ENCODE measurements around the gene CCDC117.
"Not testable (repeated sequence)": the region's sequence is repeated elsewhere in the genome, so short reads cannot be mapped to it uniquely, and the experiment has no call there.

CCDC117 gene

GRCh38 chr22:28742562-28742962 lies 29.9 kb upstream of the CCDC117 start:
- Histone ChIP-seq H3K36me3 (ENCODE audit: control insufficient read depth, insufficient read depth, low read length) (peaks cover 27% of the 10 kb centered on the region), H3K4me3 (ENCODE audit: low read depth, low read length) (peak overlapping the region; percentile 97)

DNA sequence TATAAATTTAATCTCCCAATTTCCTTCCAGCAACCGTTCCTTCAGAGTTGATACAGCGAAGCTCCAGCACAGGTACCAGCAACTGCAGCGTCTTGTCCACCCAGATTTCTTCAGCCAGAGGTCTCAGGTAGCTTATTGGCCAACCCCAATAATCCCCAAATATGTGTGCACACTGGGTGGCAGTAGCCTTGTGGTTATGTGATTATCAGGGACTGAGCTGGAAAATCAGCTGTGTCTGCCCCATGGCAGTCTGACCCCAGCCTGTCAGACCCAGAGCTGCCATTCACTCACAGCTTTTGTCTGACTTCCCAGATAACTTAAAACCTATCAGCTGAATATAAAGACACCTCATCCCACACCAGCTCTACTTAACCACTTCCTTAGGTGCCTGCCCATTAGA lies 28.6 kb upstream of the CCDC117 start:
- Histone ChIP-seq H3K9me3 (ENCODE audit: control insufficient read depth, insufficient read depth, low read length) (no peaks in the 10 kb centered on the region), H3K4me3 (ENCODE audit: low read depth, low read length) (no peak overlapping the region), H3K4me1 (ENCODE audit: control insufficient read depth, insufficient read depth, low read length) (peaks cover 4% of the 10 kb centered on the region), H3K27me3 (ENCODE audit: control insufficient read depth, insufficient read depth, low read length) (no peaks in the 10 kb centered on the region), H3K36me3 (ENCODE audit: control insufficient read depth, insufficient read depth, low read length) (peaks cover 37% of the 10 kb centered on the region), H3K9ac (ENCODE audit: low read depth, low read length) (no peak overlapping the region)

More at GRCh38 chr22:28742562-28742962, 29.9 kb upstream of the CCDC117 start:
- Histone ChIP-seq H3K4me1 (ENCODE audit: control insufficient read depth, insufficient read depth, low read length) (peaks cover 4% of the 10 kb centered on the region), H3K9me3 (ENCODE audit: control insufficient read depth, insufficient read depth, low read length) (no peaks in the 10 kb centered on the region), H3K27me3 (ENCODE audit: control insufficient read depth, insufficient read depth, low read length) (no peaks in the 10 kb centered on the region), H3K9ac (ENCODE audit: low read depth, low read length) (peak overlapping the region; percentile 66)

GRCh38 chr22:28750471-28750881 lies 22.0 kb upstream of the CCDC117 start:
- Histone ChIP-seq H3K4me3 (ENCODE audit: low read depth, low read length) (no peak overlapping the region), H3K4me1 (ENCODE audit: control insufficient read depth, insufficient read depth, low read length) (no peaks in the 10 kb centered on the region), H3K9me3 (ENCODE audit: control insufficient read depth, insufficient read depth, low read length) (no peaks in the 10 kb centered on the region), H3K9ac (ENCODE audit: low read depth, low read length) (no peak overlapping the region), H3K27me3 (ENCODE audit: control insufficient read depth, insufficient read depth, low read length) (no peaks in the 10 kb centered on the region), H3K36me3 (ENCODE audit: control insufficient read depth, insufficient read depth, low read length) (peaks cover 30% of the 10 kb centered on the region)

- not testable (repeated sequence) for H3K9me3 ChIP-seq (ENCODE audit: control insufficient read depth, insufficient read depth, low read length); H3K36me3 ChIP-seq (ENCODE audit: control insufficient read depth, insufficient read depth, low read length); H3K27me3 ChIP-seq (ENCODE audit: control insufficient read depth, insufficient read depth, low read length); H3K4me3 ChIP-seq (ENCODE audit: low read depth, low read length); H3K4me1 ChIP-seq (ENCODE audit: control insufficient read depth, insufficient read depth, low read length); H3K9ac ChIP-seq (ENCODE audit: low read depth, low read length)
Measured at GRCh38 chr22:28754512-28754911, 18.0 kb upstream of the CCDC117 start.

GRCh38 chr22:28759861-28760560 lies 12.5 kb upstream of the CCDC117 start:
- no peaks in the 10 kb centered on the region for H3K36me3 ChIP-seq (ENCODE audit: control insufficient read depth, insufficient read depth, low read length)
- peak overlapping the region; percentile 91 for H3K9ac ChIP-seq (ENCODE audit: low read depth, low read length)
- peak overlapping the region; percentile 50 for H3K4me3 ChIP-seq (ENCODE audit: low read depth, low read length)
- no peaks in the 10 kb centered on the region for H3K27me3 ChIP-seq (ENCODE audit: control insufficient read depth, insufficient read depth, low read length)
- H3K4me1 ChIP-seq (ENCODE audit: control insufficient read depth, insufficient read depth, low read length): peaks cover 5% of the 10 kb centered on the region
- H3K9me3 ChIP-seq (ENCODE audit: control insufficient read depth, insufficient read depth, low read length): peaks cover 7% of the 10 kb centered on the region

- no peak overlapping the region for H3K4me3 ChIP-seq (ENCODE audit: low read depth, low read length)
- H3K9ac ChIP-seq (ENCODE audit: low read depth, low read length): no peak overlapping the region
- H3K9me3 ChIP-seq (ENCODE audit: control insufficient read depth, insufficient read depth, low read length): peaks cover 7% of the 10 kb centered on the region
- H3K27me3 ChIP-seq (ENCODE audit: control insufficient read depth, insufficient read depth, low read length): no peaks in the 10 kb centered on the region
- peaks cover 5% of the 10 kb centered on the region for H3K4me1 ChIP-seq (ENCODE audit: control insufficient read depth, insufficient read depth, low read length)
- no peaks in the 10 kb centered on the region for H3K36me3 ChIP-seq (ENCODE audit: control insufficient read depth, insufficient read depth, low read length)
Measured at GRCh38 chr22:28761449-28761755, 11.1 kb upstream of the CCDC117 start.

- not testable (repeated sequence) for H3K36me3 ChIP-seq (ENCODE audit: control insufficient read depth, insufficient read depth, low read length); H3K9me3 ChIP-seq (ENCODE audit: control insufficient read depth, insufficient read depth, low read length); H3K4me1 ChIP-seq (ENCODE audit: control insufficient read depth, insufficient read depth, low read length); H3K27me3 ChIP-seq (ENCODE audit: control insufficient read depth, insufficient read depth, low read length); H3K4me3 ChIP-seq (ENCODE audit: low read depth, low read length); H3K9ac ChIP-seq (ENCODE audit: low read depth, low read length)
Measured at GRCh38 chr22:28762000-28762399, 10.5 kb upstream of the CCDC117 start.

DNA sequence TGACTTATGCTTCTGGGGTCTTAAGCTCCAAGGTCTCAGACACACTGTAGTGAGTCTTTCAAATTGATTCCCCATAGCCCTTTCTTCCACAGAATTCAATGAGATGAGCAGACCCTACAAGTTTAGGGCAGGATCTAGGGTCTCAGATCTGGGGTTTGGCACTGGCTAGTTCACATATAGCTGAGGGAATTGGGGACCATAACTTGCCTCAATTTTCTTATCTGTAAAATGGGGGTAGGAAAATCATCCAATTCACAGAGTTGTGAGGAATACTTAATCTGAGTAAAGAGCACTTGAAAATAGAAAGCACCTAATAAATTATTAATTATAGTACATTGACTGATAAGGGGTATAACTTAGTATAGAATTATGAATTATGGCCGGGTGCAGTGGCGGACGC lies 5.9 kb upstream of the CCDC117 start:
- H3K9ac ChIP-seq (ENCODE audit: low read depth, low read length): no peak overlapping the region
- H3K36me3 ChIP-seq (ENCODE audit: control insufficient read depth, insufficient read depth, low read length): no peaks in the 10 kb centered on the region
- H3K4me1 ChIP-seq (ENCODE audit: control insufficient read depth, insufficient read depth, low read length): no peaks in the 10 kb centered on the region
- no peaks in the 10 kb centered on the region for H3K9me3 ChIP-seq (ENCODE audit: control insufficient read depth, insufficient read depth, low read length)
- H3K27me3 ChIP-seq (ENCODE audit: control insufficient read depth, insufficient read depth, low read length): no peaks in the 10 kb centered on the region
- no peak overlapping the region for H3K4me3 ChIP-seq (ENCODE audit: low read depth, low read length)

GRCh38 chr22:28768701-28769393 lies 3.6 kb upstream of the CCDC117 start:
- no peaks in the 10 kb centered on the region for H3K9me3 ChIP-seq (ENCODE audit: control insufficient read depth, insufficient read depth, low read length)

GRCh38 chr22:28769394-28770085 lies 3.0 kb upstream of the CCDC117 start:
- Histone ChIP-seq H3K4me3 (ENCODE audit: low read depth, low read length) (no peak overlapping the region), H3K9me3 (ENCODE audit: control insufficient read depth, insufficient read depth, low read length) (no peaks in the 10 kb centered on the region), H3K36me3 (ENCODE audit: control insufficient read depth, insufficient read depth, low read length) (no peaks in the 10 kb centered on the region), H3K9ac (ENCODE audit: low read depth, low read length) (no peak overlapping the region), H3K4me1 (ENCODE audit: control insufficient read depth, insufficient read depth, low read length) (no peaks in the 10 kb centered on the region), H3K27me3 (ENCODE audit: control insufficient read depth, insufficient read depth, low read length) (no peaks in the 10 kb centered on the region)

More at GRCh38 chr22:28768701-28769393, 3.6 kb upstream of the CCDC117 start:
- no peak overlapping the region for H3K9ac ChIP-seq (ENCODE audit: low read depth, low read length)
- no peaks in the 10 kb centered on the region for H3K27me3 ChIP-seq (ENCODE audit: control insufficient read depth, insufficient read depth, low read length)
- H3K4me3 ChIP-seq (ENCODE audit: low read depth, low read length): no peak overlapping the region
- H3K36me3 ChIP-seq (ENCODE audit: control insufficient read depth, insufficient read depth, low read length): no peaks in the 10 kb centered on the region
- no peaks in the 10 kb centered on the region for H3K4me1 ChIP-seq (ENCODE audit: control insufficient read depth, insufficient read depth, low read length)

- Histone ChIP-seq H3K4me3 (ENCODE audit: low read depth, low read length) (no peak overlapping the region), H3K27me3 (ENCODE audit: control insufficient read depth, insufficient read depth, low read length) (no peaks in the 10 kb centered on the region), H3K4me1 (ENCODE audit: control insufficient read depth, insufficient read depth, low read length) (no peaks in the 10 kb centered on the region), H3K9me3 (ENCODE audit: control insufficient read depth, insufficient read depth, low read length) (no peaks in the 10 kb centered on the region), H3K9ac (ENCODE audit: low read depth, low read length) (no peak overlapping the region), H3K36me3 (ENCODE audit: control insufficient read depth, insufficient read depth, low read length) (peaks cover 5% of the 10 kb centered on the region)
Measured at GRCh38 chr22:28771195-28771791, 1.2 kb upstream of the CCDC117 start.
